IMR-90 (cell line): ENCODE data around the gene C18orf32. TPM values are rescaled to one million over a fixed set of nuclear protein-coding genes. Genes with fewer than 3 reads are reported as not detected.

Source experiments
- ATAC-seq: fragments of 200-7000 bp; cut with Tn5 transposase; 2 replicates; pipeline ENCODE4 v1.9.1; 2020; ENCODE audit warnings: low read depth, mild to moderate bottlenecking, moderate library complexity
- BruUV-seq: library from RNA; stranded (reverse); fragments of 400-500 nt; replicated peaks from 2 replicates; lab custom pipeline; 2021; lab: Mats Ljungman, UMichigan
- CTCF ChIA-PET: fragments of 300-600 bp; formaldehyde crosslinking; extraction: SDS; loops from one replicate; lab custom pipeline; 2021; ENCODE audit warnings: antibody characterized with exemption; lab: Yijun Ruan, JAX
- POLR2A ChIA-PET: fragments of 300-600 bp; sonication (Branson Sonifier 250); formaldehyde crosslinking; loops from one replicate; lab custom pipeline; 2022; ENCODE audit warnings: antibody characterized with exemption; ENCODE audit not compliant: unreplicated experiment; lab: Charles Lee
- DNase-seq: peaks from one replicate; pipeline ENCODE4 v3.0.0; 2013
- H2AFZ ChIP-seq: replicated peaks from 2 replicates; pipeline ENCODE3; 2013; ENCODE audit warnings: low read length, mild to moderate bottlenecking; ENCODE audit not compliant: poor library complexity
- H2AK5ac ChIP-seq: 2 replicates; pipeline ENCODE4 v1.6.1; 2013; ENCODE audit warnings: low read depth, low read length, inconsistent platforms
- H2AK9ac ChIP-seq: replicated peaks from 2 replicates; pipeline ENCODE3; 2013; ENCODE audit warnings: mild to moderate bottlenecking, low read depth, low read length, moderate library complexity; ENCODE audit not compliant: poor library complexity
- H2BK120ac ChIP-seq: 2 replicates; pipeline ENCODE4 v1.6.1; 2013; ENCODE audit warnings: low read depth, low read length, inconsistent platforms
- H2BK15ac ChIP-seq: 3 replicates; pipeline ENCODE4 v1.6.1; 2013; ENCODE audit warnings: low read depth, low read length, inconsistent platforms
- H2BK20ac ChIP-seq: 2 replicates; pipeline ENCODE4 v1.6.1; 2013; ENCODE audit warnings: low read depth, mild to moderate bottlenecking, inconsistent platforms, low read length, moderate library complexity
- H2BK5ac ChIP-seq: 2 replicates; pipeline ENCODE4 v1.6.1; 2013; ENCODE audit warnings: mild to moderate bottlenecking, low read depth, low read length, inconsistent platforms; ENCODE audit not compliant: poor library complexity, severe bottlenecking
- H3K14ac ChIP-seq: replicated peaks from 2 replicates; pipeline ENCODE4 v1.6.1; 2013; ENCODE audit warnings: low read depth, low read length, inconsistent platforms
- H3K18ac ChIP-seq: 2 replicates; pipeline ENCODE4 v1.6.1; 2013; ENCODE audit warnings: low read depth, low read length, control low read depth
- H3K23ac ChIP-seq: 2 replicates; pipeline ENCODE4 v1.6.1; 2013; ENCODE audit warnings: low read depth, low read length, inconsistent platforms
- H3K27ac ChIP-seq: 2 replicates; pipeline ENCODE4 v1.5.1; 2013; ENCODE audit warnings: mild to moderate bottlenecking, control low read depth, low read length; ENCODE audit not compliant: insufficient read depth
- H3K27me3 ChIP-seq: 2 replicates; pipeline ENCODE4 v1.6.1; 2013; ENCODE audit warnings: low read length; ENCODE audit not compliant: control insufficient read depth, insufficient read depth
- H3K36me3 ChIP-seq: 2 replicates; pipeline ENCODE4 v1.6.1; 2013; ENCODE audit warnings: low read length, mixed read lengths; ENCODE audit not compliant: control insufficient read depth, insufficient read depth
- H3K4ac ChIP-seq: 2 replicates; pipeline ENCODE4 v1.6.1; 2013; ENCODE audit warnings: low read depth, low read length, inconsistent platforms
- H3K4me1 ChIP-seq: 2 replicates; pipeline ENCODE4 v1.6.1; 2013; ENCODE audit warnings: low read length, mixed read lengths; ENCODE audit not compliant: control insufficient read depth, insufficient read depth
- H3K4me2 ChIP-seq: 2 replicates; pipeline ENCODE4 v1.6.1; 2013; ENCODE audit warnings: low read depth, mild to moderate bottlenecking, control low read depth, low read length, moderate library complexity
- H3K4me3 ChIP-seq: 2 replicates; pipeline ENCODE4 v1.5.1; 2013; ENCODE audit warnings: low read depth, mild to moderate bottlenecking, control low read depth, low read length, moderate library complexity; ENCODE audit not compliant: insufficient read depth
- H3K56ac ChIP-seq: 2 replicates; pipeline ENCODE4 v1.6.1; 2013; ENCODE audit warnings: low read length, inconsistent platforms; ENCODE audit not compliant: insufficient read depth; ENCODE audit errors: extremely low read depth
- H3K79me1 ChIP-seq, 2 experiments: 2 replicates each; pipeline ENCODE4 v1.6.1; 2013; ENCODE audit warnings: low read length in 2 of 2, inconsistent platforms in 1 of 2, low read depth in 1 of 2
- H3K9ac ChIP-seq: 2 replicates; pipeline ENCODE4 v1.6.1; 2013; ENCODE audit warnings: low read depth, low read length, control low read depth
- H3K9me1 ChIP-seq: 2 replicates; pipeline ENCODE4 v1.6.1; 2013; ENCODE audit warnings: low read length, inconsistent platforms; ENCODE audit not compliant: insufficient read depth
- H3K9me3 ChIP-seq: 2 replicates; pipeline ENCODE4 v1.6.1; 2013; ENCODE audit warnings: low read length; ENCODE audit not compliant: control insufficient read depth, insufficient read depth
- H4K20me1 ChIP-seq: 2 replicates; pipeline ENCODE4 v1.6.1; 2013; ENCODE audit warnings: low read length, inconsistent platforms; ENCODE audit not compliant: insufficient read depth
- H4K5ac ChIP-seq: 2 replicates; pipeline ENCODE4 v1.6.1; 2013; ENCODE audit warnings: mild to moderate bottlenecking, low read depth, low read length, control low read depth
- H4K8ac ChIP-seq, 2 experiments: 2 replicates each; pipeline ENCODE4 v1.6.1; 2013; ENCODE audit warnings: low read depth in 2 of 2, low read length in 2 of 2, control low read depth in 1 of 2, inconsistent platforms in 1 of 2
- H4K91ac ChIP-seq: 2 replicates; pipeline ENCODE4 v1.6.1; 2013; ENCODE audit warnings: low read depth, low read length, inconsistent platforms; ENCODE audit not compliant: insufficient read depth
- BHLHE40 ChIP-seq: fragments of 150-350 bp; IDR thresholded peaks from 2 replicates; pipeline ENCODE4 v1.6.1; 2016; ENCODE audit warnings: mild to moderate bottlenecking, low read depth, low read length
- CEBPB ChIP-seq: IDR thresholded peaks from 2 replicates; pipeline ENCODE4 v1.6.1; 2012; ENCODE audit warnings: low read depth, low read length, improper control_type of control experiment
- CHD1 ChIP-seq: IDR thresholded peaks from 2 replicates; pipeline ENCODE4 v1.6.1; 2012; ENCODE audit warnings: low read depth, low read length, improper control_type of control experiment
- CTCF ChIP-seq: conservative IDR thresholded peaks from 2 replicates; pipeline ENCODE4 v1.5.1; 2012; ENCODE audit warnings: mild to moderate bottlenecking, low read depth, low read length, improper control_type of control experiment
- ELK1 ChIP-seq: fragments of 150-350 bp; IDR thresholded peaks from 2 replicates; pipeline ENCODE4 v1.6.1; 2016; ENCODE audit warnings: low read depth, mild to moderate bottlenecking, low read length, moderate library complexity, borderline replicate concordance
- FOS ChIP-seq: fragments of 150-350 bp; IDR thresholded peaks from 2 replicates; pipeline ENCODE4 v1.6.1; 2016; ENCODE audit warnings: low read depth, low read length
- MAFK ChIP-seq: IDR thresholded peaks from 2 replicates; pipeline ENCODE4 v1.6.1; 2012; ENCODE audit warnings: low read depth, low read length, improper control_type of control experiment
- MAZ ChIP-seq: IDR thresholded peaks from 2 replicates; pipeline ENCODE4 v1.6.1; 2012; ENCODE audit warnings: low read depth, mild to moderate bottlenecking, low read length, improper control_type of control experiment, moderate library complexity, borderline replicate concordance
- MXI1 ChIP-seq: IDR thresholded peaks from 2 replicates; pipeline ENCODE4 v1.6.1; 2012; ENCODE audit warnings: low read depth, mild to moderate bottlenecking, low read length, moderate library complexity, borderline replicate concordance
- NFE2L2 ChIP-seq: fragments of 150-350 bp; IDR thresholded peaks from 2 replicates; pipeline ENCODE4 v1.6.1; 2016; ENCODE audit warnings: low read depth, mild to moderate bottlenecking, low read length
- POLR2A ChIP-seq: IDR thresholded peaks from 2 replicates; pipeline ENCODE4 v1.6.1; 2012; ENCODE audit warnings: mild to moderate bottlenecking, low read depth, low read length
- RAD21 ChIP-seq: IDR thresholded peaks from 2 replicates; pipeline ENCODE4 v1.6.1; 2012; ENCODE audit warnings: low read length, improper control_type of control experiment
- RCOR1 ChIP-seq: IDR thresholded peaks from 2 replicates; pipeline ENCODE4 v1.6.1; 2012; ENCODE audit warnings: mild to moderate bottlenecking, low read length, improper control_type of control experiment; ENCODE audit not compliant: insufficient replicate concordance
- RFX5 ChIP-seq: IDR thresholded peaks from 2 replicates; pipeline ENCODE4 v1.8.0; 2012; ENCODE audit warnings: low read depth, mild to moderate bottlenecking, low read length, moderate library complexity
- SMC3 ChIP-seq: fragments of 150-350 bp; IDR thresholded peaks from 2 replicates; pipeline ENCODE4 v1.6.1; 2016; ENCODE audit warnings: low read depth, mild to moderate bottlenecking, antibody characterized with exemption, low read length, moderate library complexity
- USF2 ChIP-seq: fragments of 150-350 bp; IDR thresholded peaks from 2 replicates; pipeline ENCODE4 v1.6.1; 2017; ENCODE audit warnings: mild to moderate bottlenecking, antibody characterized with exemption, low read length, low read depth
- WGBS, 2 experiments: methylation state at CpG; one replicate each; pipeline versions ENCODE4 v1.1.5 to v1.1.7; 2013; ENCODE audit warnings: missing lambda C conversion rate in 2 of 2; ENCODE audit not compliant: insufficient read length in 1 of 2; ENCODE audit errors: extremely low coverage in 2 of 2; 5-methylcytosine and 5-hydroxymethylcytosine counted together
- dilution Hi-C: fragments of 300-500 bp; cut with HindIII; formaldehyde crosslinking; loops from one replicate; pipeline ENCODE4 v1.14.3; 2018; ENCODE audit warnings: low sequenced_read_pairs; ENCODE audit not compliant: unreplicated experiment
- in situ Hi-C: fragments of 300-500 bp; cut with MboI; formaldehyde crosslinking; loops from 3 replicates; pipeline ENCODE4 v1.14.3; 2019; ENCODE audit warnings: low sequenced_read_pairs, inconsistent platforms, mixed read lengths
- intact Hi-C: fragments of 100-400 bp; cut with micrococcal nuclease; formaldehyde crosslinking; loops from 2 replicates; pipeline ENCODE4 v1.10.0; 2022
- polyA plus RNA-seq, 3 experiments: library from polyadenylated mRNA; depleted of rRNA; stranded (reverse); fragments of >200 nt; gene quantifications; 2 replicates each; pipeline ENCODE4 v1.2.3, GENCODE V29; 2012; ENCODE audit warnings: low replicate concordance in 1 of 3
- total RNA-seq: library from RNA; depleted of rRNA; stranded (reverse); fragments of >200 nt; gene quantifications from 2 replicates; pipeline ENCODE4 v1.2.3, GENCODE V29; 2012

Gene C18orf32
- total and polyA plus RNA-seq, 2 of the 4 experiments (the other 2 are of a cell fraction), result 3.6 to 21.4 TPM

DNA sequence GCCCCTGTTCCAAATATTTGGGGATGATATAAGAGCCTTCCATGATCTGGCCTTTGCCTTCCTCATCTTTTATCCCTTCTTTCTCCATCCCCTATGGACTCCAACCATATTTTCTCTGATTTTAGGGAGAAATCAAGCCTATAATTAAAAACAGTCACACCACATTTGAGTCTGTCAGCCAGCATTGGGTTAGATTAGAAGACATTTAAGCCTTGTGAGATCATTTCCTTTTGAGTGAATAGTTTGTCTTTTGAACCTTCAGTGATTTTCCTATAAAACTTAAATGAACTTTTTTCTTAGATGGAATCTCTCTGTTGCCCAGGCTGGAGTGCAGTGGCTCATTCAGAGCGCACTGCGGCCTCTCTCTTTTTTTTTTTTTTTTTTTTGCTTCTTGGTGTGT lies 7.6 kb upstream of the C18orf32 start:
- no peak overlapping the region for H4K91ac ChIP-seq
- no peak overlapping the region for H2BK5ac ChIP-seq
- H3K4me2 ChIP-seq, result no peak overlapping the region
- no peak overlapping the region for H2BK120ac ChIP-seq
- ChIA-PET POLR2A (no interaction called here), CTCF (no interaction called here)
- no peak overlapping the region for H4K5ac ChIP-seq
- no peak for ATAC-seq
- intact Hi-C loops, result loop anchor here (10.0 kb wide), 1 partner anchor 790 kb away; the partner anchor contains the start of genes CXXC1 and MBD1
- no CpG with 5 or more reads among the region's 2 CpGs for WGBS, 2 experiments
- no peaks in the 10 kb centered on the region; the same call in 1 of the 2 replicates for H3K9me3 ChIP-seq
- H3K9ac ChIP-seq, result no peak overlapping the region
- in situ Hi-C loops, result loop anchor here (10.0 kb wide), 1 partner anchor 350 kb away; no protein-coding TSS in a partner anchor
- H3K14ac ChIP-seq, result no peak overlapping the region
- TF ChIP-seq NFE2L2, result no peak
- no peak for TF ChIP-seq BHLHE40
- no peak for TF ChIP-seq MAFK
- no peak for TF ChIP-seq USF2
- no peak for TF ChIP-seq CTCF
- TF ChIP-seq SMC3, result no peak
- TF ChIP-seq CHD1, result no peak
- TF ChIP-seq POLR2A, result no peak
- TF ChIP-seq RAD21, result no peak
- TF ChIP-seq CEBPB, result no peak
- TF ChIP-seq RCOR1, result no peak
- TF ChIP-seq RFX5, result no peak
- no peak for TF ChIP-seq MAZ
- no peak for TF ChIP-seq MXI1
- TF ChIP-seq ELK1, result no peak
- no peak for TF ChIP-seq FOS
- no peak overlapping the region for H3K23ac ChIP-seq
- H2AK5ac ChIP-seq, result no peak overlapping the region
- H2BK15ac ChIP-seq, result no peak overlapping the region
- H2AFZ ChIP-seq, result no peak overlapping the region
- no peak overlapping the region for H3K56ac ChIP-seq
- no peak overlapping the region for H4K8ac ChIP-seq
- peaks cover 5% of the 10 kb centered on the region for H3K27me3 ChIP-seq
- peaks cover 9% of the 10 kb centered on the region for H3K36me3 ChIP-seq
- no TSS peak for BruUV-seq
- H3K27ac ChIP-seq, result no peak overlapping the region
- no peak overlapping the region for H2BK20ac ChIP-seq
- H3K4me1 ChIP-seq, result no peaks in the 10 kb centered on the region
- no peak overlapping the region for H2AK9ac ChIP-seq
- H3K4ac ChIP-seq, result no peak overlapping the region
- no peak overlapping the region for H3K4me3 ChIP-seq
- DNase-seq, result no peak
- H4K20me1 ChIP-seq, result peaks cover 17% of the 10 kb centered on the region; the same call in 1 of the 2 replicates
- dilution Hi-C loops, result no loop called here
- no peak overlapping the region for H3K18ac ChIP-seq
- H3K79me1 ChIP-seq, result peaks cover 6% of the 10 kb centered on the region in 2 experiments; a peak in 1 of 4 replicates
- no peaks in the 10 kb centered on the region for H3K9me1 ChIP-seq
